IMR-90 (cell line): ENCODE measurements around the gene GNB2.

Experiments
- BHLHE40 ChIP-seq: fragments of 150-350 bp; IDR thresholded peaks from 2 replicates; pipeline ENCODE4 v1.6.1; 2016; ENCODE audit warnings: mild to moderate bottlenecking, low read depth, low read length
- CEBPB ChIP-seq: IDR thresholded peaks from 2 replicates; pipeline ENCODE4 v1.6.1; 2012; ENCODE audit warnings: low read depth, low read length, improper control_type of control experiment
- POLR2A ChIP-seq: IDR thresholded peaks from 2 replicates; pipeline ENCODE4 v1.6.1; 2012; ENCODE audit warnings: mild to moderate bottlenecking, low read depth, low read length
- RFX5 ChIP-seq: IDR thresholded peaks from 2 replicates; pipeline ENCODE4 v1.8.0; 2012; ENCODE audit warnings: low read depth, mild to moderate bottlenecking, low read length, moderate library complexity
- SMC3 ChIP-seq: fragments of 150-350 bp; IDR thresholded peaks from 2 replicates; pipeline ENCODE4 v1.6.1; 2016; ENCODE audit warnings: low read depth, mild to moderate bottlenecking, antibody characterized with exemption, low read length, moderate library complexity
- TF ChIP-seq, protein P1 (sequence below): conservative IDR thresholded peaks from 2 replicates; pipeline ENCODE4 v1.5.1; 2012; ENCODE audit warnings: mild to moderate bottlenecking, low read depth, low read length, improper control_type of control experiment

DNA sequence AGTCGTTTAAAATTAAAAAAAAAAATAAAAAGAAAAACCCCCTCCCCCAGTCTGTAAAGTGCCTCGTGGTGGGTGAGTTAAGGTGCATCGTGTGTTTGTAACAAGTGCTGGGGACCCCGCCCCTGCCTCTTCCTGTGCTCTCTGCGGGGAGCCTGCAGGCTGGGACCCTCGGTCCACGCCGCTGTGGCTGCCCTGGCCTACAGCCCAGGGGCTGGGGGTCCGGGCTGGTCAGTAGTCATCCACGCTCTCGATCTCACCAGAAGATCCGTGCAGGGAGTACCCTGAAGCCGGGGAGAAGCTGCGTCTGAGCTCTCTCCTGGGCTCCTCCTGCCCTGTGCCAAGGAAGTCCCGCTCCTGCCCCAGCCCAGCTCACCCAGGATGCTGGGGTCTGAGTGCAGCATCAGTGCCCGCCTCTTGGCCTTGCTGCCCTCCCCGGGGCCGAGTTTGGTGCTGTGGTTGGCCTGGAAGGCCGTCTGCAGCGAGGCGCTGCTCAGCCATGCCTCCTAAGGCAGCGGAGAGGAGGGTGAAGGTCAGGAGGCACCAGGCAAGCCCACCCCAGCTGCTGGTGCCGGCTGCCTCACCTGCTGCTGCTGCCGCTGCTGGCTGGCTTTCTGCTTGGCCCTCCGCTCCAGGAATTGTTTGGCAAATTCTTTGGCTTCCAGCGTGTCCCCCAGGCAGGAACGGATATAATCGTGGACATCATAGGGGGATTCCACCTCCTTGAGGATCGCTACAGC lies 8.1 kb downstream of the GNB2 start:
- TF ChIP-seq, protein P1, sequence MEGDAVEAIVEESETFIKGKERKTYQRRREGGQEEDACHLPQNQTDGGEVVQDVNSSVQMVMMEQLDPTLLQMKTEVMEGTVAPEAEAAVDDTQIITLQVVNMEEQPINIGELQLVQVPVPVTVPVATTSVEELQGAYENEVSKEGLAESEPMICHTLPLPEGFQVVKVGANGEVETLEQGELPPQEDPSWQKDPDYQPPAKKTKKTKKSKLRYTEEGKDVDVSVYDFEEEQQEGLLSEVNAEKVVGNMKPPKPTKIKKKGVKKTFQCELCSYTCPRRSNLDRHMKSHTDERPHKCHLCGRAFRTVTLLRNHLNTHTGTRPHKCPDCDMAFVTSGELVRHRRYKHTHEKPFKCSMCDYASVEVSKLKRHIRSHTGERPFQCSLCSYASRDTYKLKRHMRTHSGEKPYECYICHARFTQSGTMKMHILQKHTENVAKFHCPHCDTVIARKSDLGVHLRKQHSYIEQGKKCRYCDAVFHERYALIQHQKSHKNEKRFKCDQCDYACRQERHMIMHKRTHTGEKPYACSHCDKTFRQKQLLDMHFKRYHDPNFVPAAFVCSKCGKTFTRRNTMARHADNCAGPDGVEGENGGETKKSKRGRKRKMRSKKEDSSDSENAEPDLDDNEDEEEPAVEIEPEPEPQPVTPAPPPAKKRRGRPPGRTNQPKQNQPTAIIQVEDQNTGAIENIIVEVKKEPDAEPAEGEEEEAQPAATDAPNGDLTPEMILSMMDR = no peak
- no peak for TF ChIP-seq POLR2A
- TF ChIP-seq BHLHE40 = no peak
- TF ChIP-seq SMC3 = no peak
- TF ChIP-seq CEBPB = no peak
- no peak for TF ChIP-seq RFX5
